HL-60 (cell line): ENCODE data around the gene LCE1C.

ENCODE experiments used
- DNase-seq, 2 experiments: peaks; one replicate each; pipeline ENCODE4 v3.0.0-alpha.2; 2010 to 2020; ENCODE audit warnings: low read depth in 1 of 2, low spot score in 1 of 2
- H3K27ac ChIP-seq: fragments of 250-450 bp; sonication (Bioruptor Pico); replicated peaks from 2 replicates; pipeline ENCODE4 v1.5.1; 2020; ENCODE audit warnings: mild to moderate bottlenecking, moderate library complexity
- H3K27me3 ChIP-seq: fragments of 250-450 bp; sonication (Bioruptor Pico); 2 replicates; pipeline ENCODE4 v1.5.1; 2021; ENCODE audit warnings: mild to moderate bottlenecking, moderate library complexity; ENCODE audit not compliant: insufficient read depth, poor library complexity, severe bottlenecking
- H3K4me3 ChIP-seq: replicated peaks from 2 replicates; pipeline ENCODE4 v1.5.1; 2011; ENCODE audit warnings: mild to moderate bottlenecking, control low read depth, low read length; ENCODE audit not compliant: insufficient read depth
- GABPA ChIP-seq: IDR thresholded peaks from 2 replicates; pipeline ENCODE4 v1.6.1; 2012; ENCODE audit warnings: low read depth
- POLR2AphosphoS5 ChIP-seq: IDR thresholded peaks from 2 replicates; pipeline ENCODE4 v1.6.1; 2012; ENCODE audit warnings: low read depth
- SPI1 ChIP-seq: IDR thresholded peaks from 2 replicates; pipeline ENCODE4 v1.6.1; 2012; ENCODE audit warnings: low read depth, mild to moderate bottlenecking, borderline replicate concordance
- long read RNA-seq: library from polyadenylated mRNA; unstranded; transcript quantifications from one replicate; pipeline ENCODE4 v2.0.0, GENCODE V29; 2020
- TF ChIP-seq, protein P1 (sequence below): IDR thresholded peaks from one replicate; pipeline ENCODE4 v1.5.1; 2011; ENCODE audit warnings: low read length, control low read depth, inconsistent platforms; ENCODE audit not compliant: insufficient read depth
- TF ChIP-seq, protein P2 (sequence below): IDR thresholded peaks from 2 replicates; pipeline ENCODE4 v1.6.1; 2012; ENCODE audit warnings: low read depth; ENCODE audit not compliant: insufficient replicate concordance

The LCE1C gene, protein sequence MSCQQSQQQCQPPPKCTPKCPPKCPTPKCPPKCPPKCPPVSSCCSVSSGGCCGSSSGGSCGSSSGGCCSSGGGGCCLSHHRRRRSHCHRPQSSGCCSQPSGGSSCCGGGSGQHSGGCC
- long read RNA-seq: 0 reads

DNA sequence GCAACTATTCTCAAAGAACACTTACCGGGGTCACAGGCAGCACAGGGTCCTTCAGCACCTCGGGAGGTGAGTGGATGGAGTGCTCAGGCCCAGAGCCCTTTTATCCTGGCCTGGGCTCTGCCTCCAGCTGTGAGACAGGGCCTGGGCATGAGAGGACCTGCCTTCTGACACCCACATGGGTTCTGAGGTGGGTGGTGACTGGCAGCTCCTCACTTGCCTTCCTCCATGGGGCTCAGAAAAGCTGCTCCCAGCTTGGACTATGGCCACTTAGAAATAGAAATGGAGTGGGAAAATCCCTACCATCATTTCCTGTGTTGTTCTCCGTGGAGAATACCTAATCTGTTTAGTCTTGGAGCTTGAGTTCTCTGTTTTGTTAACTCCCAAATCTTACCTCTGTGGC is at the start of gene LCE1C:
Gene LCE1C (minus strand): TSS at position 76 of the 400 bp plus-strand sequence. CDS start 1,173 bp downstream, outside the sequence.
- H3K27ac ChIP-seq: no peak within 1 kb of the TSS
- TF ChIP-seq, protein P1, sequence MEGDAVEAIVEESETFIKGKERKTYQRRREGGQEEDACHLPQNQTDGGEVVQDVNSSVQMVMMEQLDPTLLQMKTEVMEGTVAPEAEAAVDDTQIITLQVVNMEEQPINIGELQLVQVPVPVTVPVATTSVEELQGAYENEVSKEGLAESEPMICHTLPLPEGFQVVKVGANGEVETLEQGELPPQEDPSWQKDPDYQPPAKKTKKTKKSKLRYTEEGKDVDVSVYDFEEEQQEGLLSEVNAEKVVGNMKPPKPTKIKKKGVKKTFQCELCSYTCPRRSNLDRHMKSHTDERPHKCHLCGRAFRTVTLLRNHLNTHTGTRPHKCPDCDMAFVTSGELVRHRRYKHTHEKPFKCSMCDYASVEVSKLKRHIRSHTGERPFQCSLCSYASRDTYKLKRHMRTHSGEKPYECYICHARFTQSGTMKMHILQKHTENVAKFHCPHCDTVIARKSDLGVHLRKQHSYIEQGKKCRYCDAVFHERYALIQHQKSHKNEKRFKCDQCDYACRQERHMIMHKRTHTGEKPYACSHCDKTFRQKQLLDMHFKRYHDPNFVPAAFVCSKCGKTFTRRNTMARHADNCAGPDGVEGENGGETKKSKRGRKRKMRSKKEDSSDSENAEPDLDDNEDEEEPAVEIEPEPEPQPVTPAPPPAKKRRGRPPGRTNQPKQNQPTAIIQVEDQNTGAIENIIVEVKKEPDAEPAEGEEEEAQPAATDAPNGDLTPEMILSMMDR: no peak
- TF ChIP-seq SPI1 (no peak), POLR2AphosphoS5 (no peak), GABPA (no peak)
- TF ChIP-seq, protein P2, sequence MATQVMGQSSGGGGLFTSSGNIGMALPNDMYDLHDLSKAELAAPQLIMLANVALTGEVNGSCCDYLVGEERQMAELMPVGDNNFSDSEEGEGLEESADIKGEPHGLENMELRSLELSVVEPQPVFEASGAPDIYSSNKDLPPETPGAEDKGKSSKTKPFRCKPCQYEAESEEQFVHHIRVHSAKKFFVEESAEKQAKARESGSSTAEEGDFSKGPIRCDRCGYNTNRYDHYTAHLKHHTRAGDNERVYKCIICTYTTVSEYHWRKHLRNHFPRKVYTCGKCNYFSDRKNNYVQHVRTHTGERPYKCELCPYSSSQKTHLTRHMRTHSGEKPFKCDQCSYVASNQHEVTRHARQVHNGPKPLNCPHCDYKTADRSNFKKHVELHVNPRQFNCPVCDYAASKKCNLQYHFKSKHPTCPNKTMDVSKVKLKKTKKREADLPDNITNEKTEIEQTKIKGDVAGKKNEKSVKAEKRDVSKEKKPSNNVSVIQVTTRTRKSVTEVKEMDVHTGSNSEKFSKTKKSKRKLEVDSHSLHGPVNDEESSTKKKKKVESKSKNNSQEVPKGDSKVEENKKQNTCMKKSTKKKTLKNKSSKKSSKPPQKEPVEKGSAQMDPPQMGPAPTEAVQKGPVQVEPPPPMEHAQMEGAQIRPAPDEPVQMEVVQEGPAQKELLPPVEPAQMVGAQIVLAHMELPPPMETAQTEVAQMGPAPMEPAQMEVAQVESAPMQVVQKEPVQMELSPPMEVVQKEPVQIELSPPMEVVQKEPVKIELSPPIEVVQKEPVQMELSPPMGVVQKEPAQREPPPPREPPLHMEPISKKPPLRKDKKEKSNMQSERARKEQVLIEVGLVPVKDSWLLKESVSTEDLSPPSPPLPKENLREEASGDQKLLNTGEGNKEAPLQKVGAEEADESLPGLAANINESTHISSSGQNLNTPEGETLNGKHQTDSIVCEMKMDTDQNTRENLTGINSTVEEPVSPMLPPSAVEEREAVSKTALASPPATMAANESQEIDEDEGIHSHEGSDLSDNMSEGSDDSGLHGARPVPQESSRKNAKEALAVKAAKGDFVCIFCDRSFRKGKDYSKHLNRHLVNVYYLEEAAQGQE: no peak
- no peak within 1 kb of the TSS for H3K4me3 ChIP-seq
- H3K27me3 ChIP-seq: no peaks in the 10 kb centered on the region
- DNase-seq: no peak

DNA sequence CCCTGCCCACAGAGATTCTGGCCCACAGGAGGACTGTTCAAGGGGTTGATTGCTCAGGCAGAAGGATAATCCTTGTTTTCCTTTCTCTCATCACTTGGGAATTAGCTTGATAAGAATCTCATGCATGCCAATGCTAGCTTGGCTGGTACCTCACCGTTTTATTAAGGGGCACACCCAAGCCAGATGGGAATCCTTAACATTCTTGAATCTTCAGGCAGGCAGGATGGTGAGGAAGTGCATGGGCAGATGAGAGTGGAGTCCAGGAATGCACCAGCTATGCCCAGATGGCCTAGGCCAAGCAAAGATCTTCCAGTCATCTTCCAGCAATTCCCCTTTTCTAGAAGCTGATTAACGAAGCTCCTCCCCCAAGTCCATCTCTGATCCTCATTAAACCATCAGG is 49.2 kb upstream of the LCE1C start:
- no peak overlapping the region for H3K4me3 ChIP-seq
- TF ChIP-seq SPI1 (no peak), GABPA (no peak)
- TF ChIP-seq, protein P2: no peak
- TF ChIP-seq, protein P1: no peak
- no peaks in the 10 kb centered on the region for H3K27me3 ChIP-seq
- DNase-seq: no peak
- no peak overlapping the region for H3K27ac ChIP-seq

DNA sequence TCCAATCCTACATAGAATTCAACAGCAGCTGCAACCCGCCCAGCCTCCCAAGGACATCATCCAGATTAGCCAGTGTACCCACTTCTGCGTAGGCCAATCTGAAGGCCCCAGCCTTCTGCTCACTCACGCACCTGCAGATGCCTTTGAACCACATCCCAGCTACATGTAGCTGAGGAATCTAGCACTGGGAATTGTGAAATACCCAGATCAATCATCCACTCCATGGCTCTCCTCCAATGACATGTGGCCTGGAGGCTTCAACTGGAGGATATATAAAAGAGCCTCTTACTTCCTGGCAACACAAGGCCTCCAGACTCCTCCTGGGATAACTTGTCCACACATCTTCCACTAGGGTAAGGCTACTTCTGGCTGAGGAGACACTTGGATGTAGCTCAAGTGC is 36.1 kb upstream of the LCE1C start, which contains the start of gene LCE6A:
Gene LCE6A (plus strand): TSS at position 301 of the 400 bp plus-strand sequence. CDS start 665 bp downstream, outside the sequence.
- Histone ChIP-seq H3K27me3 (no peaks in the 10 kb centered on the region), H3K4me3 (no peak within 1 kb of the TSS), H3K27ac (no peak within 1 kb of the TSS)
- no peak for DNase-seq
- TF ChIP-seq, protein P1: no peak
- TF ChIP-seq POLR2AphosphoS5 (no peak), GABPA (no peak), SPI1 (no peak)
- TF ChIP-seq, protein P2: no peak
